IMR-90 (cell line): ENCODE measurements around the gene PRKCE. TPM values are rescaled to one million over a fixed set of nuclear protein-coding genes. Genes with fewer than 3 reads are reported as not detected.

Experiments used
- ATAC-seq: fragments of 200-7000 bp; cut with Tn5 transposase; 2 replicates; pipeline ENCODE4 v1.9.1; 2020; ENCODE audit warnings: low read depth, mild to moderate bottlenecking, moderate library complexity
- BruUV-seq: library from RNA; stranded (reverse); fragments of 400-500 nt; replicated peaks from 2 replicates; lab custom pipeline; 2021; lab: Mats Ljungman, UMichigan
- CTCF ChIA-PET: fragments of 300-600 bp; formaldehyde crosslinking; extraction: SDS; loops from one replicate; lab custom pipeline; 2021; ENCODE audit warnings: antibody characterized with exemption; lab: Yijun Ruan, JAX
- POLR2A ChIA-PET: fragments of 300-600 bp; sonication (Branson Sonifier 250); formaldehyde crosslinking; loops from one replicate; lab custom pipeline; 2022; ENCODE audit warnings: antibody characterized with exemption; ENCODE audit not compliant: unreplicated experiment; lab: Charles Lee
- DNase-seq: peaks from one replicate; pipeline ENCODE4 v3.0.0; 2013
- H2AFZ ChIP-seq: replicated peaks from 2 replicates; pipeline ENCODE3; 2013; ENCODE audit warnings: low read length, mild to moderate bottlenecking; ENCODE audit not compliant: poor library complexity
- H2AK5ac ChIP-seq: 2 replicates; pipeline ENCODE4 v1.6.1; 2013; ENCODE audit warnings: low read depth, low read length, inconsistent platforms
- H2AK9ac ChIP-seq: replicated peaks from 2 replicates; pipeline ENCODE3; 2013; ENCODE audit warnings: mild to moderate bottlenecking, low read depth, low read length, moderate library complexity; ENCODE audit not compliant: poor library complexity
- H2BK120ac ChIP-seq: 2 replicates; pipeline ENCODE4 v1.6.1; 2013; ENCODE audit warnings: low read depth, low read length, inconsistent platforms
- H2BK15ac ChIP-seq: 3 replicates; pipeline ENCODE4 v1.6.1; 2013; ENCODE audit warnings: low read depth, low read length, inconsistent platforms
- H2BK20ac ChIP-seq: 2 replicates; pipeline ENCODE4 v1.6.1; 2013; ENCODE audit warnings: low read depth, mild to moderate bottlenecking, inconsistent platforms, low read length, moderate library complexity
- H2BK5ac ChIP-seq: 2 replicates; pipeline ENCODE4 v1.6.1; 2013; ENCODE audit warnings: mild to moderate bottlenecking, low read depth, low read length, inconsistent platforms; ENCODE audit not compliant: poor library complexity, severe bottlenecking
- H3K14ac ChIP-seq: replicated peaks from 2 replicates; pipeline ENCODE4 v1.6.1; 2013; ENCODE audit warnings: low read depth, low read length, inconsistent platforms
- H3K18ac ChIP-seq: 2 replicates; pipeline ENCODE4 v1.6.1; 2013; ENCODE audit warnings: low read depth, low read length, control low read depth
- H3K23ac ChIP-seq: 2 replicates; pipeline ENCODE4 v1.6.1; 2013; ENCODE audit warnings: low read depth, low read length, inconsistent platforms
- H3K27ac ChIP-seq: 2 replicates; pipeline ENCODE4 v1.5.1; 2013; ENCODE audit warnings: mild to moderate bottlenecking, control low read depth, low read length; ENCODE audit not compliant: insufficient read depth
- H3K27me3 ChIP-seq: 2 replicates; pipeline ENCODE4 v1.6.1; 2013; ENCODE audit warnings: low read length; ENCODE audit not compliant: control insufficient read depth, insufficient read depth
- H3K36me3 ChIP-seq: 2 replicates; pipeline ENCODE4 v1.6.1; 2013; ENCODE audit warnings: low read length, mixed read lengths; ENCODE audit not compliant: control insufficient read depth, insufficient read depth
- H3K4ac ChIP-seq: 2 replicates; pipeline ENCODE4 v1.6.1; 2013; ENCODE audit warnings: low read depth, low read length, inconsistent platforms
- H3K4me1 ChIP-seq: 2 replicates; pipeline ENCODE4 v1.6.1; 2013; ENCODE audit warnings: low read length, mixed read lengths; ENCODE audit not compliant: control insufficient read depth, insufficient read depth
- H3K4me2 ChIP-seq: 2 replicates; pipeline ENCODE4 v1.6.1; 2013; ENCODE audit warnings: low read depth, mild to moderate bottlenecking, control low read depth, low read length, moderate library complexity
- H3K4me3 ChIP-seq: 2 replicates; pipeline ENCODE4 v1.5.1; 2013; ENCODE audit warnings: low read depth, mild to moderate bottlenecking, control low read depth, low read length, moderate library complexity; ENCODE audit not compliant: insufficient read depth
- H3K56ac ChIP-seq: 2 replicates; pipeline ENCODE4 v1.6.1; 2013; ENCODE audit warnings: low read length, inconsistent platforms; ENCODE audit not compliant: insufficient read depth; ENCODE audit errors: extremely low read depth
- H3K79me1 ChIP-seq, 2 experiments: 2 replicates each; pipeline ENCODE4 v1.6.1; 2013; ENCODE audit warnings: low read length in 2 of 2, inconsistent platforms in 1 of 2, low read depth in 1 of 2
- H3K9ac ChIP-seq: 2 replicates; pipeline ENCODE4 v1.6.1; 2013; ENCODE audit warnings: low read depth, low read length, control low read depth
- H3K9me1 ChIP-seq: 2 replicates; pipeline ENCODE4 v1.6.1; 2013; ENCODE audit warnings: low read length, inconsistent platforms; ENCODE audit not compliant: insufficient read depth
- H3K9me3 ChIP-seq: 2 replicates; pipeline ENCODE4 v1.6.1; 2013; ENCODE audit warnings: low read length; ENCODE audit not compliant: control insufficient read depth, insufficient read depth
- H4K20me1 ChIP-seq: 2 replicates; pipeline ENCODE4 v1.6.1; 2013; ENCODE audit warnings: low read length, inconsistent platforms; ENCODE audit not compliant: insufficient read depth
- H4K5ac ChIP-seq: 2 replicates; pipeline ENCODE4 v1.6.1; 2013; ENCODE audit warnings: mild to moderate bottlenecking, low read depth, low read length, control low read depth
- H4K8ac ChIP-seq, 2 experiments: 2 replicates each; pipeline ENCODE4 v1.6.1; 2013; ENCODE audit warnings: low read depth in 2 of 2, low read length in 2 of 2, control low read depth in 1 of 2, inconsistent platforms in 1 of 2
- H4K91ac ChIP-seq: 2 replicates; pipeline ENCODE4 v1.6.1; 2013; ENCODE audit warnings: low read depth, low read length, inconsistent platforms; ENCODE audit not compliant: insufficient read depth
- BHLHE40 ChIP-seq: fragments of 150-350 bp; IDR thresholded peaks from 2 replicates; pipeline ENCODE4 v1.6.1; 2016; ENCODE audit warnings: mild to moderate bottlenecking, low read depth, low read length
- CHD1 ChIP-seq: IDR thresholded peaks from 2 replicates; pipeline ENCODE4 v1.6.1; 2012; ENCODE audit warnings: low read depth, low read length, improper control_type of control experiment
- POLR2A ChIP-seq: IDR thresholded peaks from 2 replicates; pipeline ENCODE4 v1.6.1; 2012; ENCODE audit warnings: mild to moderate bottlenecking, low read depth, low read length
- RFX5 ChIP-seq: IDR thresholded peaks from 2 replicates; pipeline ENCODE4 v1.8.0; 2012; ENCODE audit warnings: low read depth, mild to moderate bottlenecking, low read length, moderate library complexity
- WGBS, 2 experiments: methylation state at CpG; one replicate each; pipeline versions ENCODE4 v1.1.5 to v1.1.7; 2013; ENCODE audit warnings: missing lambda C conversion rate in 2 of 2; ENCODE audit not compliant: insufficient read length in 1 of 2; ENCODE audit errors: extremely low coverage in 2 of 2; 5-methylcytosine and 5-hydroxymethylcytosine counted together
- dilution Hi-C: fragments of 300-500 bp; cut with HindIII; formaldehyde crosslinking; loops from one replicate; pipeline ENCODE4 v1.14.3; 2018; ENCODE audit warnings: low sequenced_read_pairs; ENCODE audit not compliant: unreplicated experiment
- in situ Hi-C: fragments of 300-500 bp; cut with MboI; formaldehyde crosslinking; loops from 3 replicates; pipeline ENCODE4 v1.14.3; 2019; ENCODE audit warnings: low sequenced_read_pairs, inconsistent platforms, mixed read lengths
- intact Hi-C: fragments of 100-400 bp; cut with micrococcal nuclease; formaldehyde crosslinking; loops from 2 replicates; pipeline ENCODE4 v1.10.0; 2022
- polyA plus RNA-seq, 3 experiments: library from polyadenylated mRNA; depleted of rRNA; stranded (reverse); fragments of >200 nt; gene quantifications; 2 replicates each; pipeline ENCODE4 v1.2.3, GENCODE V29; 2012; ENCODE audit warnings: low replicate concordance in 1 of 3
- total RNA-seq: library from RNA; depleted of rRNA; stranded (reverse); fragments of >200 nt; gene quantifications from 2 replicates; pipeline ENCODE4 v1.2.3, GENCODE V29; 2012

The PRKCE gene
- total and polyA plus RNA-seq, 2 of the 4 experiments (the other 2 are of a cell fraction), result 8.1 to 32.4 TPM

DNA sequence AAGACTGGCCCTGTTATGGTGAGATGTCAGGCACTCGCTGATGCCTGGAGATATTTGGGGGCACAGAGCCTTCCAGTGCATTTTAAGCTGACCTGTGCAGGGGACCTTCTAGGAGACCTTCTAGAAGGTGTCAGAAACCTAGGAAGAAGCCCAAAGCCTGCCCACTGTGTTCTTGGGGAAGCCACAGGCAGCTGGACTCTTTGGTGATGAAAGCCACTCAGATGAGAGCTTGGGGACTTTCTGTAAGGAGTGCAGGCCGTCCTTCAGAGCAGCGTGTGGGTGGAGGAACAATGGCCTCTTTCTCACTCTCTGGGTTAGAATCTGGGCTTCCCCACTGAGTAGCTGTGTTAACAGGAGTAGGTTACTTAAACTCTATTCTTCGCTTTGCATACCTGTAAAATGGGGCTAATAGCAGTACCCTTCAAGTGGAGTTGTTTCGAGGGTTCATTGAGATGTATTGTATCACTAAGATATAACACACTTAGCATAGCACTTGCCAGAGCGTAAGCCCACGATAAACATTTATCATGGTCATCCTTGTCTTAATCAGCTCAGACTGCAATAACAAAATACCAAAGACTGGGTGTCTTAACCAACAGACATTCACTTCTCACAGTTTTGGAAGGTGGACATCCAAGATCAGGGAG lies 323.4 kb downstream of the PRKCE start:
- WGBS, 2 experiments, result 60% methylated on average over 1 of the region's 7 CpGs; no CpG with 5 or more reads in 1 of the 2 experiments
- intact Hi-C loops, result no loop called here
- Histone ChIP-seq H3K4ac (no peak overlapping the region), H3K4me3 (no peak overlapping the region), H3K79me1 (no peaks in the 10 kb centered on the region; a peak in 1 of 4 replicates), H3K18ac (no peak overlapping the region), H2AK9ac (no peak overlapping the region), H2BK20ac (no peak overlapping the region), H2AK5ac (no peak overlapping the region), H3K36me3 (no peaks in the 10 kb centered on the region), H2AFZ (no peak overlapping the region), H3K56ac (no peak overlapping the region), H3K27ac (no peak overlapping the region), H3K4me1 (no peaks in the 10 kb centered on the region), H3K4me2 (no peak overlapping the region), H4K5ac (no peak overlapping the region), H2BK5ac (no peak overlapping the region), H4K20me1 (no peaks in the 10 kb centered on the region), H3K9ac (no peak overlapping the region), H3K27me3 (no peaks in the 10 kb centered on the region), H3K23ac (no peak overlapping the region), H3K14ac (no peak overlapping the region), H4K91ac (no peak overlapping the region), H3K9me3 (no peaks in the 10 kb centered on the region), H2BK120ac (no peak overlapping the region), H2BK15ac (no peak overlapping the region), H3K9me1 (peaks cover 8% of the 10 kb centered on the region; the same call in 1 of the 2 replicates), H4K8ac (no peak overlapping the region)
- dilution Hi-C loops, result no loop called here
- ChIA-PET POLR2A (no interaction called here), CTCF (no interaction called here)
- DNase-seq, result no peak
- in situ Hi-C loops, result no loop called here
- TF ChIP-seq POLR2A (no peak), BHLHE40 (no peak), CHD1 (no peak), RFX5 (no peak)
- no TSS peak for BruUV-seq
- ATAC-seq, result no peak
